Measurements from ENCODE around the gene RAD21L1.

RAD21L1 gene

DNA sequence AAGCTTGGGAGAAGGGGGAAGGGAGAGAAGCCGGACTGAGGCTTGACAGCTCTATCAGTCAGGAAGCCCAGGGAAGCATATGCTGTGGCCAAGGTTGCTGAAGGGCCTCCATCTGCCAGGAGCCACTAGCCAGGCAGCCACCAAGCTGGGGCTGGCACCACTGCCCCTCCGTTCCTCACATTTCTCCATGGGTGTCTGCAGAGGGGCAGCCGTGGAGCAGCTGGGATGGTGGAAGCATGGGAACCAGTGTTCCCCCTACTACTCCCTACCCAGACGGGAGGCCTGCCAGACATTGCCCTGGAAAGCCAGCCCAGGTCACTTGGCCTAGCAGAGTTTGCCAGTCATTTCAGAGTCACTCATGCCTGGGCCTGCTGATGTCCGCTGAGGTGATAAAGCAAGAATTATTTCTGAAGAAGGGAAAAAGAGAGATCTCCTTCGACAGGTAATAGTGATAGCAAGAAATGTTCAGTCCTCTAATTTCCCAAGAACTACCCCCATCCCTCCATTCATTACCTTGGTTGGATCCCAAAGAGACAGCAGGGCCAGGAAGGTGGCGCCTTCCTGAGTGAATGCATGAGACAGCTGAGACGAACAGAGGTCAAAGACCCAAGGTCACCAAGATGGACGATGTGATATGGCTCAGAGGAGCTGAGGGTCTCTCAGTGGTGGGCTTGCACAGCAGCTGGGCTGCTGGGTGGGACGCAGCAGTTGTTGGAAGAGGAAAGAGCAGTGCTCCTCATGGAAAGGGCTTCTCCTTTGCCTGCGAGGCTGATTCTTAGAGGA is 62.1 kb downstream of the RAD21L1 start:
- TF ChIP-seq, protein P1, sequence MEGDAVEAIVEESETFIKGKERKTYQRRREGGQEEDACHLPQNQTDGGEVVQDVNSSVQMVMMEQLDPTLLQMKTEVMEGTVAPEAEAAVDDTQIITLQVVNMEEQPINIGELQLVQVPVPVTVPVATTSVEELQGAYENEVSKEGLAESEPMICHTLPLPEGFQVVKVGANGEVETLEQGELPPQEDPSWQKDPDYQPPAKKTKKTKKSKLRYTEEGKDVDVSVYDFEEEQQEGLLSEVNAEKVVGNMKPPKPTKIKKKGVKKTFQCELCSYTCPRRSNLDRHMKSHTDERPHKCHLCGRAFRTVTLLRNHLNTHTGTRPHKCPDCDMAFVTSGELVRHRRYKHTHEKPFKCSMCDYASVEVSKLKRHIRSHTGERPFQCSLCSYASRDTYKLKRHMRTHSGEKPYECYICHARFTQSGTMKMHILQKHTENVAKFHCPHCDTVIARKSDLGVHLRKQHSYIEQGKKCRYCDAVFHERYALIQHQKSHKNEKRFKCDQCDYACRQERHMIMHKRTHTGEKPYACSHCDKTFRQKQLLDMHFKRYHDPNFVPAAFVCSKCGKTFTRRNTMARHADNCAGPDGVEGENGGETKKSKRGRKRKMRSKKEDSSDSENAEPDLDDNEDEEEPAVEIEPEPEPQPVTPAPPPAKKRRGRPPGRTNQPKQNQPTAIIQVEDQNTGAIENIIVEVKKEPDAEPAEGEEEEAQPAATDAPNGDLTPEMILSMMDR (IDR thresholded peaks at IDR 0.05) = no peak

DNA sequence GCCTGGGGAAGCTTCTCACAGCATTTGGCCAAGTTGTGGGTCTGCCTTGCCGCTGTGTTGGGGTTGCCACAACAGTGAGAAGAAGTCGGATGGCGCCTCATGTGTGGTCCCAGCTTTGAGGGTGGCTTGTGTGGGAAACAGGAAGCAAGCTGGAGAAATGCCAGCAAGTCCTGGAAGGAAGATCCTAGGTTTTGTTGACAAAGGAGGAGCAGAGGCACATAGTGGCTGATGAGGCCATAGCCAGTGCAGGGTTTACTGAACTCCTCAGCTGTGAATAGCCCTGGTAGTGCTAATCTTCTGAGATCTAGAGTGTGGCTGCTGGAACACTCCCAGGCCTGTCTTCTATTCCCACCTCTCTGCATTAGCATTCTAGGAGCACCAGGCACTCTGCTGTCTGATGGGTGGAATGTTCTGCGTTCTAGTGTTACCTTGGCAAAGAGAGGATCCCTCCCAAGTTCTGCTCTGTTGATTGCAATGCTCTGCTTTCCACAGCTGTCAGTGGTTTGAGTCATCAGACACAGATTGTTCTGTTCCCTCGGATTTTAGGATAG is 65.4 kb downstream of the RAD21L1 start:
- TF ChIP-seq, protein P1 (IDR thresholded peaks at IDR 0.05) = no peak

DNA sequence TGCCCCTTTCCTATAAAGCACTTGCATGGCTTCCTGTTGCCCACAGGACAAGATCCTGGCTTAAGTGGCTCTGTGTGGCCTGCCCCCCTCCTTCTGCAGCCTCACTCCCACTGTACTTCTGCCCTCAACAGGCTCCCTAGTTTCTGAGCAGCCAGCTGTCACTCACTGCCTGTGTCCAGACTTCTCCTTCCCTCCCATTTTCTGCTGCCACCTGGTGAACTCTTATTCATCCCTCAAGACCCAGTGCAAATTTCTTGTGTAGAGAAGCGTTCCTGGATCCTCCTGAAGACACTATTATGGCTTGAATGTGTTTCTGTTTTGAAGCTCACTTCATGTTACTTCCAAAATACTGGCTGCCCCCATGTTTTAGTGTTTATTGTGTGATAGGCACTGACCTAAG is 66.8 kb downstream of the RAD21L1 start:
- TF ChIP-seq, protein P1 (IDR thresholded peaks at IDR 0.05) = no peak

DNA sequence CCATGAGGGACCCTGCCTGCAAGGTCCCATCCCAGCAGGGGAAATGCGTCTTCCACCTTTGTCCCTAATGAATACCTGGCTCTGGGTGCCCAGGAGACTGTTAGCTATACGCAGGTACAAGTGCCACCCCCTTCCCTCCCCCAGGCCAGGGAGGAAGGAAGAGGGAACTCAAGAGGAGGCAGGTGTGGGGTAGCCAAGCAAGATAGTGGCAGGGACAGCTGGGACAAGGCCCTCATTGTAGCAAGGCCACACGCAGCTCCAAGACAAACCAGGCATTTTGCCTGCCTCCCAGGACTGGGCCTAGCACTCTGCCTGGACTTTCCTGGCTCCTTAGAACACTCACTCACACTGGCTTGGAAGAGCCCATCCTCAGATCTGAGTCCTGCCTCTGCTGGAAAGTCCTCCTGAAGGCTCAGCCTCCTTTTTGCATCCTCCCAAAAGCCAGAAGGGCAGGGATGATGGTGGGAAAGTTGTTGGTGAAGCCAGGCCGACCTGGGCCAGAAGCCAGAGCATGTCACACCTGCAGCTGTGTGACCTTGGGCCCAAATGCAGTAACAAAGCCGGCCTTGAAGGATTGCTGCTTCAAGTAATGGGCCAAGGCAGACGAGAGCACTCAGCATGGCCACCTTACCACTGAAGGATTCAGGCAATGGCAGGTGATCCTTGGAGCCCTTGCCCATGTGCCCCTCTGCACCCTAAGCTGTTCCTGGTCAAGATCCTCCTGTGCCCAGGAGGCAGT is 68.0 kb downstream of the RAD21L1 start:
- TF ChIP-seq, protein P1 (IDR thresholded peaks at IDR 0.05) = no peak

DNA sequence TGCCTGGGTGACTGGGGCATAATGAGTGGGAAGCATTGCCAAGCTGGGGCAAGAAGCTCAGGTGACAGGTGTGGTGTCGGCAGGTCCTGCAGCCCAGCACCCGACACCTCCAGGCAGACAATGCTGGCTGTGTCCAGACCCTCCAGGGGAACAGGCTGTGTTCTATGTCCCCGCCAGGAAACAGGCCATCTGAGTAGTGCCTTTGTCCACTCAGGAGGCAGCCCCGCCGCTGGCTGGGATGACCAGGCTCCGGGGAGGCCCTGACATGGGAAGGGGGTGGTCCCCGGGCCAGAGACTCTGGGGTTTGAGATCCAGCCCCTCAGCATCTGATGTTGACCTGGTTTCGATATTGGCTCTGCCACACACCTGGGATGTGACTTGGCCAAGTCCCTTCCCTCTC is 68.7 kb downstream of the RAD21L1 start:
- TF ChIP-seq, protein P1 (IDR thresholded peaks at IDR 0.05) = no peak

DNA sequence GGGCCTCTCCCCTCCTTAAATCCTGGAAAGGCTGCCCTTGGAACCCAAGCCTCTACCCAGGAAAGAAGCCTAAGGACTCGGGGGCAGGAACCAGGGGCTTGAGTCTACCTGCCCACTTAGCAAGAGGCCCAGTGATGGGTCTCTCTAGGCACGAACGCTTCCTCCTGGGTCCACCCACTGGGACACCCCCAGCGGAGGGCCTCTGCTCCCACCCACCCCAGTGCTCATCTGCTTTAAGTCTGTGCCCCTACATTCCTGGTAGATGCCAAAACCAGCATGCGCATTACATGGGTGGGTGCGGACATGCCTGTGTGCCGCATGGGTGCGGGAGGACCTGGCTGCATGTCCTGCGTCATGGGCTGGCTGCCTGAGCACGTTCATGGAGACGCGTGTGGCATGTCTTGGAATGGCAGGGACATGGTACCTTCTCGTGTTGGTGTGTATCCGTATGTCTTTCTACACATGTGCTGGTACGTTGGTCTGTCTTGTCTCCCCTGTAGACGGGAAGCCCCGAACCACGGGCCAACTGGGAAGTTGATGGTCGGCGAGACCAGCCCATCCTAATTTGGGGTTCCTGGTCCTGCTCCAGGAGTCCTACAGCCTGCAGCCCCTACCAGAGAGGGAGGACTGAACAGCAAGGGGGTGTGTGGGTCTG is 69.6 kb downstream of the RAD21L1 start:
- TF ChIP-seq, protein P1 (IDR thresholded peaks at IDR 0.05) = no peak

DNA sequence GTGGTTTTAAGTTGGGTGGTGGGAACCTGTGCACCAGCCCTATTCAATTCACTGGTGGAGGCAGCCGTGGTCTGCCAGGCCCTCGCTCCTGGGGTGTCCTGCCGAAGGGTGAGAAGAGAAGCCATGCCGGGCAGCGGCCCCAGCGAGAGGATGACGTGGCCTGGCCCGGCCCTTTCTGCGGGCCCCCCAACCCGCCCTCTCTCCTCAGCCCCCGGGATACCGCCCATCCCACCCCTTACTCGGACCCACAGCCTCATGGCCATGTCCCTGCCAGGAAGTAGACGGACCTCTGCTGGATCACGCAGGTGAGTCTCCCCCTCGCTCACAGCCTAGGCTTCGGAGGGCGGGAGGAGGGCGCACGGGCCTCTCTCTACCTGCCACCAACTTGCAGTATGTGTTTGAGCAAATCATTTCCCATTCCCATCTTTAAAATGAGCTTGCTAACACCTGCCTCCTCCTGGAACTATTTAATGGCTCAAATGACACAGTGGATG is 70.3 kb downstream of the RAD21L1 start:
- TF ChIP-seq, protein P1 (IDR thresholded peaks at IDR 0.05) = no peak

Data from LNCAP (cell line).